Breast epithelium (tissue), 3 donors: ENCODE data around the gene MYLK3.

Experiments used
- POLR2AphosphoS5 ChIP-seq, 3 donors: sonication (generic); formaldehyde crosslinking; IDR thresholded peaks; one replicate each; pipeline ENCODE4 v1.6.1; 2017; ENCODE audit warnings: antibody characterized with exemption in 3 of 3
- TF ChIP-seq, protein P1 (sequence below), 3 donors: fragments of 450-650 bp; IDR thresholded peaks; one replicate each; pipeline ENCODE4 v1.5.1; 2016 to 2017; ENCODE audit warnings: antibody characterized with exemption in 3 of 3, mild to moderate bottlenecking in 3 of 3, moderate library complexity in 3 of 3

DNA sequence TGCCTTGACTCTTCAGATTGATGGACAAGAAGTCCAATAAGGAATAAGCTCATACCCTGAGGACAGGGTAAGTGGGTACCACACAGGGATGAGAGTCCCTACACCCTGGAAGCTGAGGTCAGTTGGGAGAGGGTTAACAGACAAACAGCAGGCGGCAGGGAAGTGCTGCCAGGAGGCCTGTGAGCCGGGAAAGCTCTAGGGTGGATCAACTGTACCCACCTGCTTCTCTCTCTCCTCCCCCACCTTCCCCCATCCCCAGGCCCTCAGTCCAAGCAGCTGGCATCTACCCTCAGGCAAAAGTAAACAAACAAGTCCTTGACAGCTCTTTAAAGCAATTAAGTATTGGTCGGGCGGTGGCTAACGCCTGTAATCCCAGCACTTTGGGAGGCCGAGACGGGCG, 20.7 kb upstream of the MYLK3 start:
- TF ChIP-seq POLR2AphosphoS5 (IDR thresholded peaks at IDR 0.05) = no peak
- TF ChIP-seq, protein P1, sequence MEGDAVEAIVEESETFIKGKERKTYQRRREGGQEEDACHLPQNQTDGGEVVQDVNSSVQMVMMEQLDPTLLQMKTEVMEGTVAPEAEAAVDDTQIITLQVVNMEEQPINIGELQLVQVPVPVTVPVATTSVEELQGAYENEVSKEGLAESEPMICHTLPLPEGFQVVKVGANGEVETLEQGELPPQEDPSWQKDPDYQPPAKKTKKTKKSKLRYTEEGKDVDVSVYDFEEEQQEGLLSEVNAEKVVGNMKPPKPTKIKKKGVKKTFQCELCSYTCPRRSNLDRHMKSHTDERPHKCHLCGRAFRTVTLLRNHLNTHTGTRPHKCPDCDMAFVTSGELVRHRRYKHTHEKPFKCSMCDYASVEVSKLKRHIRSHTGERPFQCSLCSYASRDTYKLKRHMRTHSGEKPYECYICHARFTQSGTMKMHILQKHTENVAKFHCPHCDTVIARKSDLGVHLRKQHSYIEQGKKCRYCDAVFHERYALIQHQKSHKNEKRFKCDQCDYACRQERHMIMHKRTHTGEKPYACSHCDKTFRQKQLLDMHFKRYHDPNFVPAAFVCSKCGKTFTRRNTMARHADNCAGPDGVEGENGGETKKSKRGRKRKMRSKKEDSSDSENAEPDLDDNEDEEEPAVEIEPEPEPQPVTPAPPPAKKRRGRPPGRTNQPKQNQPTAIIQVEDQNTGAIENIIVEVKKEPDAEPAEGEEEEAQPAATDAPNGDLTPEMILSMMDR (IDR thresholded peaks at IDR 0.05) = no peak
